M059J (cell line): ENCODE measurements around the gene AP4E1. TPM values are rescaled to one million over a fixed set of nuclear protein-coding genes. Genes with fewer than 3 reads are reported as not detected.
A peak's percentile ranks its signal among the peaks of the same experiment; 100 is the strongest.
"Not testable (repeated sequence)": the region's sequence is repeated elsewhere in the genome, so short reads cannot be mapped to it uniquely, and the experiment has no call there.

Experiments
- DNase-seq: peaks from one replicate; pipeline ENCODE4 v3.0.0-alpha.2; 2012; ENCODE audit warnings: low read depth
- total RNA-seq: library from RNA; depleted of rRNA; stranded (reverse); fragments of >200 nt; shearing (Covaris generic); gene quantifications from 2 replicates; pipeline ENCODE4 v1.2.3, GENCODE V29; 2014

Gene AP4E1
- total RNA-seq, 1 experiment from 2014 or later = 13.9 TPM

DNA sequence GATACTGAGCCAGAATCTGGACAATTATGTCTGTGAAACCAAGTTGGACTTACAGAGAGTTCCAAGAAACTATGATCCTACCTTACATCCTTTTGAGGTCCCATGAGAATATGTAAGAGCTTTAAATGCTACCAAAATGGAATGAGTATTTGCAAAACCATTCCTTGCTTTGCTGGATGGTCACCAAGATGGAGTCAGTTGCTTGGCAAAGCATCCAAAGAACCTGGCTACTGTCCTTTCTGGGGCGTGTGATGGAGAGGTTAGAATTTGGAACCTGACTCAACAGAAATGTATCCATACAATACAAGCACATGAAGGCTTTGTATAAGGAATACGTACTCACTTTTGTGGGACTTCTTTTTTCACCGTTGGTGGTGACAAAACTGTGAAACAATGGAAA is 36.2 kb downstream of the AP4E1 start:
- no peak for DNase-seq

DNA sequence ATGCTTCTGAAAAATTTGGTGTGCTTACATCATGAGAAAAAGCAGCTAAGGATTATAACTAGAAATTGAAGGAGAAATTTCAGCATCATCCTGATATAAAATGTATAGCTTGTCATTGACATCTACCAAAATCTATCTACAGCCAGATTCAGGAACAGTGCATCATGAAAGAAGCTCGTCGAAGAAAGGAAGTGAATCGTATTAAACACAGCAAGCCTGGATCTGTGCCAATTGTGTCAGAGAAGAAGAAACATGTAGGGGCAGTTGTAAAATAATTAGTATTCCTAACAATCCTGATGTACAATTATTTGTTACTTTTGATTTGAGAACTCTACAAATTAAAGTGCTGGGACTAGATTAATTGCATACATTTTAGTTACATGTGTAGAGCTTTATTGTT is 37.2 kb downstream of the AP4E1 start:
- peak; percentile 4 for DNase-seq

DNA sequence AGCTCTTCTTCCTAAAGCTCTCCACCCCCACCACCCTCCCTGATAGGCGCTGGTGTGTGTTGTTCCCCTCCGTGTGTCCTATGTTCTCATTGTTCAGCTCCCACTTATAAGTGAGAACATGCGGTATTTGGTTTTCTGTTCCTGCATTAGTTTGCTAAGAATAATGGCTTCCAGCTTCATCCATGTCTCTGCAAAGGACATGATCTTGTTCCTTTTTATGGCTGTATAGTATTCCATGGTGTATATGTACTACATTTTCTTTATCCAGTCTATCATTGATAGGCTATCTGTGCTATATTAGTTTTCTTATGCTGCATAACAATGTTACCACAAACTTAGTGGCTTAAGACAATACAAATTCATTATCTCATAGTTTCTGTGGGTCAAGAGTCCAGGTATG is 42.3 kb downstream of the AP4E1 start:
- not testable (repeated sequence) for DNase-seq

GRCh38 chr15:50953302-50953701 is 44.8 kb downstream of the AP4E1 start:
- peak; percentile 11 for DNase-seq

GRCh38 chr15:50954837-50955236 is 46.4 kb downstream of the AP4E1 start:
- DNase-seq = not testable (repeated sequence)

DNA sequence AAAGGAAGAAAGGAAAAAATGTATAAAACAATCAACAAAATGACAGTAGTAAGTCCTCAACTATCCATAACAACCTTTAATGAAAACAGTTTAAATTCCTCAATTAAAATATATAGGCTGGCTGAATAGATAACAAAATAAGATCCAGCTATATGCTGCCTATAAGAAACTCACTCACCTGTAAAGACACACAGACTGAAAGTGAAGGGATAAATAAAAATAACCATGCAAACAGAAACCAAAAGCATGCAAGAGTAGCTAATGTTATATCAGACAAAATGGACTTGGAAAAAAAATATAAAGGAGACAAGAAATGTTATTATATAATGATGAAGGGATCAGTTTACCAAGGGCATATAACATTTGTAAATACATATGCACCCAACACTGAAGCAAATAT is 51.2 kb downstream of the AP4E1 start:
- no peak for DNase-seq

DNA sequence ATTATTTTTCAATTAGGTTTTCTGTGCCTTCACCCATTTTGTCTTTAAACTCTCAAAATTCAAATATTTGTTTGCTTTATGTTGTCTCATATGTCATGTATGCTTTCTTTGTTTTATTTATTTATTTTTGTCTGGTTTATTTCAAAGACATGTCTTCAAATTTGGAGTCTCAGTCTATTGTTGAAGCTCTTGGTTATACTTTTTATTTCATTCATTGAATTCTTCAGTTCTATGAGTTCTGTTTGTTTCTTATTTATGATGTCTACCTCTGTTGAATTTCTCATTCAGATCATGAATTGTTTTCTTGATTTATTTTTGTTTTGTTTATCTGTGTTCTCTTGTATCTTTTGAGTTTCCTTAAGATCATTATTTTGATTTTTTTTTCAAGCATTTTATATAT is 55.6 kb downstream of the AP4E1 start:
- no peak for DNase-seq

GRCh38 chr15:50968353-50968752 is 59.9 kb downstream of the AP4E1 start:
- DNase-seq = no peak

DNA sequence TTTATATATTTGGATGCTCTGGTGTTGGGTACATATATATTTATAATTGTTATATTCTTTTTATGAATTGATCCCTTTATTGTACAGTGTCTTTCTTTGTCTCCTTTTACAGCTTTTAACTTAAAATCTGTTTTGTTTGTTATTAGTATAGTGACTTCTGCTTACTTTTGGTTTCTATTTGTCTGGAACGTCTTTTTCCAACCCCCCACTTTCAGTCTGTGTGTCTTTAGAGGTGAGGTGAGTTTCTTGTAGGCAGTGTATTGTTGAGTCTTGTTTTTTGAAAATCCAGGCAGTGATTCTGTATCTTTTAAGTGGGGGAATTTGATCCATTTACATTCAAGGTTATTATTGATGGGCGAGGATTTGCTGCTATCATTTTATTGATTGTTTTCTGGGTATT is 62.0 kb downstream of the AP4E1 start:
- DNase-seq = no peak

DNA sequence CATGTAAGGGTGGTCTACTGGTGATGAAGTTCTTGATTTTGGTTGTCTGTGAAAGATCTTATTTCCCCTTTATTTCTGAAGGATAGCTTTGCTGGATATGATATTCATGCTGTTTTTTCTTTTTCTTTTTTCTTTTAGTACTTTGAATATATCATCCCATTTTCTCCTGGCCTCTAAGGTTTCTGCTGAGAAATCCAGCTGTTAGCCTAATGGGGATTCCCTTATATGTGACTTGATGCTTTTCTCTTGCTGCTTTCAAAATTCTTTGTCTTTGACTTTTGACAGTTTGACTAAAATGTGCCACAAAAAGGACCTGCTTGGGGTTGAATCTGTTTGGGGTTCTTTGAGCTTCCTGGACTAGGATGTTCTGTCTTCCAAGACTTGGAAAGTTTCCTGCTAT is 62.6 kb downstream of the AP4E1 start:
- no peak for DNase-seq

GRCh38 chr15:50971542-50971941 is 63.1 kb downstream of the AP4E1 start:
- DNase-seq = no peak

- DNase-seq = no peak
Measured at GRCh38 chr15:50973605-50974004, 65.1 kb downstream of the AP4E1 start.

- no peak for DNase-seq
Measured at GRCh38 chr15:50977162-50977561, 68.7 kb downstream of the AP4E1 start.

GRCh38 chr15:50978580-50978979 is 70.1 kb downstream of the AP4E1 start:
- DNase-seq = no peak

DNA sequence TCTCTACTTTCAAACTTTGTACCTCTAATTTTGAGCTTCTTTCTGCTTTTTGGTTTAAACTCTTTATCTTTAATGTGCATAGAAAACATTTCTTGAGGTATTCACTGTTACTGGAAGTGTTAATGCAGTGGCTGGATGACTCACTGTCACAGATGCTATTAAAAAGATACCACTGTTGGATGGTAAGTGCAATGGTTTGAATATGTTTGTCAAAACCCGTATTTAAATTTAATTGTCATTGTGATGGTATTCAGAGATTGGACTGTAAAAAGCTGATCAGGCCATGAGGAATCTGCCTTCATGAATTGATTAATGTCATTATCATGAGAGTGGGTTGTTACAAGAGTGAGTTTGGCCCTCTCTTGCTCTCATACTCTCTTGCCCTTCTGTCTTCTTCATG is 70.6 kb downstream of the AP4E1 start:
- DNase-seq = peak; percentile 52

DNA sequence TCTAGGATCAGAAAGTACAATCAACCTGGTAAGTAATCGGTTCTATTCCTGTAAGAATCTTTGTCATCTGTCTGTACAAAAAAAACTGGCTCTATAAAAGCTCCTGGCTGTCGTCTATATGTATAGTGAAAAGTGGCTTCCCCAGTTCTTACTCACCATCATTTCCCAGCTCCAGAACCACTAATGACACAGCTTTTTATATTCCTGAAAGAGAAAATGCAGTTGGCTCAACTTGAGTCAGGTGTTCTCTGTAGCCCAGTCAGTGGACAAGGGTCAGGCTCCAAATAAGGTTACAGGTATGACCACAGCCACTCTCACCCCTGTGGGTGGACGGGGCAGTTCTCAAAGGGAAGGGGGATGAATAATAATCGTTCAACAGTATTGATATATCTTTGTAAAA is 85.1 kb downstream of the AP4E1 start:
- peak; percentile 20 for DNase-seq

DNA sequence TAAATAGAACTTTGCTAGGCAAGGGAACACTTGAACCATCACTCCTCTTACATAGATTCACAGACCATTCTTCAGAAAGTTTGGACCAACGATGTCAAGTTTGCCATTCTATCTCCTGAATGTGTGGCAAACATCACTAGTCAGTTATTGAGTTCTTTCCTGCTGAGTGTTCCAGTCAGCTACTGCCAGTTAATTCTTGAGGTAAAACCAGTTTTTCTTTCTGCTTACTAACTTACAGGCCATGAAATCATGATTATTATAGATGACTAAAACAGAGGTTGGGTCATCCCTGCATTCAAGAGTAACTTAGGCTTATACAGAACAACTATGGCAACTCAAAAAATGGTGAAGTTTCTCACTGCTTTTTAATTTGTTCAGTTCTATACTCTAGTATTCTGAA is 88.2 kb downstream of the AP4E1 start:
- DNase-seq = peak; percentile 17

DNA sequence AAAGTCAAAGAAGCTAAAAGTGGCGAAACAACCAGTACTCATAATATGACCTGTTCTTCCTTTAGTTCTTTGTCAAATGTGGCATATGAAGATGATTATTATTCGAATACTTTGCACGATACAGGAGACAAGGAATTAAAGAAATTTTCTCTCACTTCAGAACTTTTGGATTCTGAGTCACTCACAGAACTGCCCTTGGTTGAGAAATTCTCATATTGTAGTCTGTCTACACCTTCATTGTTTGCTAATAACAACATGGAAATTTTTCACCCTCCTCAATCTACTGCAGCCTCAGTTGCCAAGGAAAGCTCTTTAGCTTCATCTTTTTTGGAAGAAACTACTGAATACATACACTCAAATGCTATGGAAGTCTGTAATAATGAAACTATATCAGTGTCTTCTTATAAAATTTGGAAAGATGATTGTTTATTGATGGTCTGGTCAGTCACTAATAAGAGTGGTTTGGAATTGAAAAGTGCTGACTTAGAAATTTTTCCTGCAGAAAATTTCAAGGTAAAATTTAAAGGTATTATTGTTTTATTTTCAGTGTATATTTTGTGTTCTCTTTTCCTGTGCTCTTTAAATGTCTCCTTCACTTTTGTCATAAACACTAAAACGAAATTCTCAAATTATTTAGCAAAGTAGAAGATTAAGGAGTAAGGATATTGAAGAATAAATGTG is 89.0 kb downstream of the AP4E1 start:
- DNase-seq = no peak

DNA sequence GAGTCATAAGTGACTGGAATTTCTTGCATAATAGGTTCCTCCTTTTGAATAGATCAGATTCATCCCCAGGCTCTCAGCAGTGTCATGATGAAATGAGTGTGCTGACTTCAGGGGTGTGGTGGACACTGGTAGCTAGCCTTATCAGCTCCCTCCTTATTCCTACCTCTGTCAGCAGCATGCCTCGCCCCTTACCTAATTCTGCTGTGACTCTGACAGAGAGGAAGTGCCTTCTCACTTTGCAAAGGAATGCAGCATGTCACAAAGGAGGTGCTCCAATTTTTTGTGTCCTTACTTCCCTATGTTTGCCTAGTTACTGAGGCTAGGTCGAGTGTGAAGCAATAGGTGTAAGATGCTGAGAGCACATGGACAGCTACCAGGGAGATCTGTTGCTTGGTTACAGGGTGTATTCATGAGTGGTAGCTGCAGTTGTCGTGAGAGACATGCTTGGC is 95.6 kb downstream of the AP4E1 start:
- DNase-seq = no peak

- no peak for DNase-seq
Measured at GRCh38 chr15:51006336-51006985, 98.0 kb downstream of the AP4E1 start.

GRCh38 chr15:51007131-51007666 is 98.7 kb downstream of the AP4E1 start:
- no peak for DNase-seq

DNA sequence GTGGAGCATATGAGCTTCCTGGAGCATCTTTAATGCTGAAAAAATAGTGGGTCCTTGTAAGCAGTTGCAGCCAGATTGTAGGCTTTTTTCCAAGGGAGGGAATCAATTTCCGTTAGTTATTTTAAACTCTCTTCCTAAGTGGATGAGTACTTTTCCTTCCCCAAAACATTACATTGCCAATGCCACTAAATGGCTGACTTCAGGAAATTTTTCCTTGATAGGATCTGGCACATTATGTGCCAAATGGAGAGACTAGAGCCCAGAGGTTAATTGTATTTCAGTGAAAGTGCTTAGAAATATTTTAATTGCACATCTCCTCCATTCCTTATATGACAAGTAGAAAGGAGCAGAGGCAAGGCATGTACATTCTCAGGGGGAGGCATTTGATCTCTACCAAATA is 102.7 kb downstream of the AP4E1 start:
- no peak for DNase-seq

GRCh38 chr15:51016615-51017014 is 108.1 kb downstream of the AP4E1 start:
- no peak for DNase-seq
